ENCODE results near the gene POGZ. TPM values are rescaled to one million over a fixed set of nuclear protein-coding genes. Genes with fewer than 3 reads are reported as not detected.

POGZ gene
- total RNA-seq, 1 donor from 2014 or later: 86.5 TPM

- H3K4me1 Mint-ChIP-seq: peaks cover 3% of the 10 kb centered on the region
- H3K27ac Mint-ChIP-seq: no peak overlapping the region
- H3K27me3 Mint-ChIP-seq: no peaks in the 10 kb centered on the region
- H3K36me3 Mint-ChIP-seq (ENCODE audit: low read depth): no peaks in the 10 kb centered on the region
- DNase-seq: no peak
- H3K9me3 Mint-ChIP-seq: no peaks in the 10 kb centered on the region
- H3K4me3 Mint-ChIP-seq: no peak overlapping the region
- intact Hi-C loops (cut with micrococcal nuclease): no loop called here
Observed at GRCh38 chr1:151369302-151369610, 90.0 kb downstream of the POGZ start.

DNA sequence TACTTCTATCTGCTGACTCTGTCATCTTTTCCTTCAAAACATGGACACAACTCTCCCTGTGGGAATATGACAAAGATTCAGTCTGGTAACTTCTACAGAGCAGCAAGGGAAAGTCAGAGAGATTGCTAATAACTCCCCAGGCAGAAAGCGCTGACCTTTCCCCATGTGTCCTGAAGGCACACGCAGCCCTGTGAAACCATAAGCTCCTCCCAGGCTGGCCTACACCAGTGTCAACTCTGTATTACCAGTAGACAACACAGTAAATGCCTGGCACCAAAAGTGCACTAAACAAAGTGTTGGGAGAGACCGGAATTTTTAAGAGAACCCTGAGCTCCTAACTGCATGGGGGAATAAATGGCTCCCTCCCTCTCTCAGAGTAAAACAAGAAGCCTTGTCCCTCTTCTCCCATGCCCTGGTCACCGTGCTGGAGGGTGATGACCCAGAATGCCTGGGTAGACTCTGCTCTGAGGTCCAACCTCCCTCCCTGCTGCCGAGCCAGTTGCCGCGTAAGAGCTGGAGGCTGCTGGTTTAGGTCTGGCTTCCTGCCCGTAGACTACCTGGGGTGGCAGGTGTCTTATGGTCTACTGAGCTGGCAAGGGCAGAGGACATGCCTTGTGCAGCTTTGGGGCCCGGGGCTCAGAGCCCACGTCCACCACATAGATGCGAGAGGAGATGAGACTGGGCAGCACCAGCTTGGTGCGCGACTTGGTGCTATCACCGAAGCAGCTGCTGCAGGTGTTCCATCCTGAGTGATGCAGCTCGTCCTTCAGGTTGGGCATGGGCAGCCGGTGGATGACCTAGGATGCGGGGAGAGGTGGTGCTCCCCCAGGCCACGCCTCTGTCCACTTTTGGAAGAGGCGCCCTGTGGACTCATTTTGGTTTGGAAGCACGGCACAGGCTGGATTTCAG, 90.6 kb downstream of the POGZ start:
- intact Hi-C loops (cut with micrococcal nuclease): no loop called here
- Mint-ChIP-seq H3K9me3 (peaks cover 5% of the 10 kb centered on the region), H3K4me1 (no peaks in the 10 kb centered on the region), H3K4me3 (no peak overlapping the region), H3K27ac (no peak overlapping the region), H3K27me3 (no peaks in the 10 kb centered on the region), H3K36me3 (ENCODE audit: low read depth) (no peaks in the 10 kb centered on the region)
- DNase-seq: no peak

DNA sequence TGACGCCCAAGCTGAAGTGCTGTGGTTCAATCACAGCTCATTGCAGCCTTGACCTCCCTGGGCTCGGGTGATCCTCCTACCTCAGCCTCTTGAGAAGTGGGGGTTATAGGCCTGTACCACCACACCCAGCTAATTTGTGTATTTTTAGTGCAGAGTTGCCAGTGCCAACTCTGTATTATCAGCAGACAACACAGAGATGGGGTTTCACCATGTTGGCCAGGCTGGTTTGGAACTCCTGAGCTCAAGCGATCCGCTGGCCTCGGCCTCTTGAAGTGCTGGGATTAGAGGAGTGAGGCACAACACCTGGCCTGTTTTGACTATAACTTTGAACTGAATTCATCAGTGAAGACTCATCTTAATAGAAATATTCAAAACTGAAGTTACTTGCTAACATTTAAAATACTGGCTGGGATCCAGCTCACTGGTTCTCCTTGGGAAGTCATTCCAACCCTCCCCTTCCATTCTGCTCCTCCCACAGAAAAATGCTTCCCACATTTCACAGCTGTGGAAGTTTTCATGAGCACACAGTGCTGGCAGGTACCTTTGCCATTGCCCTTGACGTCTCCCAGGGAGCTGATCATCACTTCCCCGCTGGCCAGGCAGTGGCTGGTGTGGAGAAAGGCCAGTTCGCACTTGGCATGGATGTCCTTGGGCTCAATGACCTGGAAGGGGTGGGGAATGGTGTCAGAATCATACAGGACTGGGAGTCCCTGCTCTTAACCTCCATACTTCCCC, 91.5 kb downstream of the POGZ start:
- intact Hi-C loops (cut with micrococcal nuclease): no loop called here
- Mint-ChIP-seq H3K4me1 (no peaks in the 10 kb centered on the region), H3K9me3 (peaks cover 11% of the 10 kb centered on the region), H3K4me3 (no peak overlapping the region), H3K27ac (no peak overlapping the region), H3K27me3 (no peaks in the 10 kb centered on the region), H3K36me3 (ENCODE audit: low read depth) (no peaks in the 10 kb centered on the region)
- no peak for DNase-seq

DNA sequence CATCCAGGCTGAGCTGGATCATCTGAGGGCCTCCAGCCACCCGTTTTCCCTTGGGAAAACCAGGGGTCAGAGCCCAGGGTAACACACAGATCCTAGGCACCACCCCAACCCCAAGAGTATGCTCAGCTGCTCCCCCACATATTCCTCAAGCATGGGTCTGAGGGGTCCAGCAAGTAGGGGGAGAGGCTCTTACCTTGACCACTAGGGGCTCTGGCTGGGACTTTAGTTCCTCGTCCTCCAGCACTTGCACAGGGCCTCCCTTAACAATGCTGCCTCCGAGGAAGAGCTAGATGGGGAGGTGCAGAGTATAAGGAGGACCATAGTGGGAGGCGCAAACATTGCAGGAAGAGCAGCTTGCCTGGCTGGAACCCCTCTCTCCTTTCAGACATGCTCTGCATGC, 94.3 kb downstream of the POGZ start:
- H3K27ac Mint-ChIP-seq: no peak overlapping the region
- no peak for DNase-seq
- no peaks in the 10 kb centered on the region for H3K4me1 Mint-ChIP-seq
- intact Hi-C loops (cut with micrococcal nuclease): no loop called here
- no peak overlapping the region for H3K4me3 Mint-ChIP-seq
- H3K36me3 Mint-ChIP-seq (ENCODE audit: low read depth): peaks cover 2% of the 10 kb centered on the region
- H3K9me3 Mint-ChIP-seq: peaks cover 17% of the 10 kb centered on the region
- H3K27me3 Mint-ChIP-seq: peaks cover under 1% of the 10 kb centered on the region

GRCh38 chr1:151362308-151363155, 96.8 kb downstream of the POGZ start:
- no peak for DNase-seq
- H3K4me1 Mint-ChIP-seq: no peaks in the 10 kb centered on the region
- H3K4me3 Mint-ChIP-seq: no peak overlapping the region
- H3K27ac Mint-ChIP-seq: no peak overlapping the region
- H3K9me3 Mint-ChIP-seq: peaks cover 17% of the 10 kb centered on the region
- peaks cover 2% of the 10 kb centered on the region for H3K36me3 Mint-ChIP-seq (ENCODE audit: low read depth)
- H3K27me3 Mint-ChIP-seq: peaks cover 4% of the 10 kb centered on the region
- intact Hi-C loops (cut with micrococcal nuclease): no loop called here

- peaks cover 4% of the 10 kb centered on the region for H3K27me3 Mint-ChIP-seq
- H3K36me3 Mint-ChIP-seq (ENCODE audit: low read depth): peaks cover 2% of the 10 kb centered on the region
- H3K4me1 Mint-ChIP-seq: no peaks in the 10 kb centered on the region
- H3K27ac Mint-ChIP-seq: no peak overlapping the region
- no peak overlapping the region for H3K4me3 Mint-ChIP-seq
- intact Hi-C loops (cut with micrococcal nuclease): no loop called here
- DNase-seq: no peak
- peaks cover 17% of the 10 kb centered on the region for H3K9me3 Mint-ChIP-seq
Observed at GRCh38 chr1:151361883-151362282, 97.4 kb downstream of the POGZ start.

- Mint-ChIP-seq H3K27ac (no peak overlapping the region), H3K4me3 (no peak overlapping the region), H3K36me3 (ENCODE audit: low read depth) (no peaks in the 10 kb centered on the region), H3K27me3 (peaks cover 10% of the 10 kb centered on the region), H3K4me1 (no peaks in the 10 kb centered on the region), H3K9me3 (peaks cover 7% of the 10 kb centered on the region)
- intact Hi-C loops (cut with micrococcal nuclease): no loop called here
- no peak for DNase-seq
Observed at GRCh38 chr1:151356696-151357095, 102.6 kb downstream of the POGZ start.

Other genes starting within 250 kb of the POGZ start
- gene PSMD4, start 204.8 kb downstream of the POGZ start, total RNA-seq: 288 and 304 TPM in 2 replicates
- 25.4 and 26.8 TPM in 2 replicates for gene ZNF687, start 177.2 kb downstream of the POGZ start, total RNA-seq
- gene PI4KB, start 132.1 kb downstream of the POGZ start, total RNA-seq: 57.1 and 59.2 TPM in 2 replicates
- gene RFX5, start 112.2 kb downstream of the POGZ start, total RNA-seq: 69.2 and 73.1 TPM in 2 replicates
- gene SELENBP1, start 86.8 kb downstream of the POGZ start, total RNA-seq: not detected in 2 replicates
- gene PSMB4, start 59.9 kb downstream of the POGZ start, total RNA-seq: 452 and 456 TPM in 2 replicates
- 0.07 and 0.28 TPM in 2 replicates for gene CGN, start 51.9 kb upstream of the POGZ start, total RNA-seq
- 1.7 and 2.1 TPM in 2 replicates for gene TUFT1, start 80.8 kb upstream of the POGZ start, total RNA-seq
- gene SNX27, start 152.6 kb upstream of the POGZ start, total RNA-seq: 31.6 and 33.1 TPM in 2 replicates